B cell (primary cell): Measurements from ENCODE around the gene MTCP1. TPM values are rescaled to one million over a fixed set of nuclear protein-coding genes. Genes with fewer than 3 reads are reported as not detected.

Source experiments
- ATAC-seq: fragments of 200-7000 bp; cut with Tn5 transposase; one replicate; pipeline ENCODE4 v1.10.0; 2021; ENCODE audit warnings: low read depth, mild to moderate bottlenecking, moderate number of reproducible peaks, moderate library complexity
- CTCF ChIA-PET: fragments of 350-600 bp; sonication (Branson Sonifier 250); formaldehyde crosslinking; loops from one replicate; lab custom pipeline; 2021; ENCODE audit warnings: antibody characterized with exemption, inconsistent platforms; lab: Charles Lee
- POLR2A ChIA-PET: fragments of 350-600 bp; sonication (Branson Sonifier 250); formaldehyde crosslinking; loops from one replicate; lab custom pipeline; 2021; ENCODE audit warnings: antibody characterized with exemption; lab: Charles Lee
- DNase-seq: peaks from one replicate; pipeline ENCODE4 v3.0.0; 2013
- H2AFZ ChIP-seq: 2 replicates; pipeline ENCODE4 v1.6.1; 2012; ENCODE audit warnings: mild to moderate bottlenecking, low read depth, low read length; ENCODE audit not compliant: insufficient read depth, poor library complexity, severe bottlenecking
- H3K27ac ChIP-seq, 2 donors: 1 replicate in 1 of 2; 2 replicates in 1 of 2; pipeline ENCODE4 v1.5.1; 2012 to 2013; ENCODE audit warnings: low read length in 2 of 2, mild to moderate bottlenecking in 2 of 2, moderate library complexity in 1 of 2
- H3K27me3 ChIP-seq, 4 experiments: fragments of 200-600 bp in 1 of 4; sonication (generic) in 1 of 4; replicated peaks in 1 of 4; 1 replicate in 2 of 4; 2 replicates in 2 of 4; pipeline versions ENCODE4 v1.6.1 to v1.7.0; 2013 to 2016; ENCODE audit warnings: low read length in 3 of 4, mild to moderate bottlenecking in 2 of 4, mixed read lengths in 1 of 4, moderate library complexity in 1 of 4; ENCODE audit not compliant: insufficient read depth in 4 of 4, control insufficient read depth in 3 of 4; ENCODE audit errors: control extremely low read depth in 1 of 4
- H3K36me3 ChIP-seq, 2 experiments: replicated peaks in 1 of 2; 1 replicate in 1 of 2; 2 replicates in 1 of 2; pipeline versions ENCODE4 v1.6.1 to v1.7.1; 2013; ENCODE audit warnings: low read length in 1 of 2; ENCODE audit not compliant: insufficient read depth in 2 of 2, control insufficient read depth in 1 of 2; ENCODE audit errors: control extremely low read depth in 1 of 2, extremely low read depth in 1 of 2
- H3K4me1 ChIP-seq, 2 donors: fragments of 200-600 bp in 1 of 2; sonication (generic) in 1 of 2; 1 replicate in 1 of 2; 2 replicates in 1 of 2; pipeline versions ENCODE4 v1.5.1 to v1.6.1; 2013 to 2017; ENCODE audit warnings: low read length in 2 of 2; ENCODE audit not compliant: control insufficient read depth in 2 of 2, insufficient read depth in 2 of 2
- H3K4me2 ChIP-seq: replicated peaks from 2 replicates; pipeline ENCODE3; 2012; ENCODE audit warnings: mild to moderate bottlenecking, low read depth, low read length; ENCODE audit not compliant: poor library complexity, severe bottlenecking
- H3K4me3 ChIP-seq, 5 experiments: fragments of 200-600 bp in 1 of 5; sonication (generic) in 1 of 5; 1 replicate in 3 of 5; 2 replicates in 2 of 5; pipeline versions ENCODE4 v1.5.1 to v1.7.0; 2011 to 2016; ENCODE audit warnings: low read length in 4 of 5, mild to moderate bottlenecking in 4 of 5, low read depth in 2 of 5, control low read depth in 1 of 5, moderate library complexity in 1 of 5; ENCODE audit not compliant: insufficient read depth in 1 of 5; ENCODE audit errors: control extremely low read depth in 1 of 5, extremely low read depth in 1 of 5
- H3K79me2 ChIP-seq: fragments of 200-600 bp; sonication (generic); one replicate; pipeline ENCODE4 v1.6.0; 2016; ENCODE audit warnings: low read length; ENCODE audit not compliant: control insufficient read depth, insufficient read depth
- H3K9ac ChIP-seq: fragments of 200-600 bp; sonication (generic); 2 replicates; pipeline ENCODE4 v1.6.1; 2017; ENCODE audit warnings: mild to moderate bottlenecking, low read length, moderate library complexity
- H3K9me3 ChIP-seq, 3 donors: one replicate each; pipeline versions ENCODE4 v1.6.1 to v1.7.1; 2013; ENCODE audit warnings: low read length in 2 of 3; ENCODE audit not compliant: control insufficient read depth in 2 of 3, insufficient read depth in 1 of 3; ENCODE audit errors: control extremely low read depth in 1 of 3
- H4K20me1 ChIP-seq: 2 replicates; pipeline ENCODE4 v1.6.0; 2012; ENCODE audit warnings: mild to moderate bottlenecking, low read length; ENCODE audit not compliant: insufficient read depth, control insufficient read depth, poor library complexity, severe bottlenecking
- H3K27ac Mint-ChIP-seq: one replicate; pipeline ENCODE4 v1.8.0; 2021; ENCODE audit warnings: mixed read lengths
- H3K27me3 Mint-ChIP-seq: one replicate; pipeline ENCODE4 v1.8.0; 2021; ENCODE audit warnings: mixed read lengths
- H3K4me1 Mint-ChIP-seq: one replicate; pipeline ENCODE4 v1.8.0; 2021; ENCODE audit warnings: mixed read lengths
- H3K4me3 Mint-ChIP-seq: one replicate; pipeline ENCODE4 v1.8.0; 2021; ENCODE audit warnings: mixed read lengths
- H3K9me3 Mint-ChIP-seq: one replicate; pipeline ENCODE4 v1.8.0; 2022; ENCODE audit warnings: mixed read lengths; ENCODE audit not compliant: insufficient read depth
- EZH2 ChIP-seq: IDR thresholded peaks from 2 replicates; pipeline ENCODE4 v1.6.1; 2012; ENCODE audit warnings: borderline replicate concordance, low read depth, mild to moderate bottlenecking, moderate library complexity, low read length; ENCODE audit not compliant: insufficient read depth, poor library complexity, severe bottlenecking
- WGBS: methylation state at CpG from one replicate; pipeline ENCODE4 v1.1.5; 2013; ENCODE audit warnings: missing lambda C conversion rate; ENCODE audit not compliant: insufficient coverage; 5-methylcytosine and 5-hydroxymethylcytosine counted together
- intact Hi-C: fragments of 100-400 bp; cut with micrococcal nuclease; formaldehyde crosslinking; loops from one replicate; pipeline ENCODE4 v1.10.0; 2022
- polyA plus RNA-seq: library from polyadenylated mRNA; depleted of rRNA; stranded (reverse); fragments of >200 nt; gene quantifications from 2 replicates; pipeline ENCODE4 v1.2.3, GENCODE V29; 2012
- total RNA-seq, 2 donors: library from RNA; stranded (reverse); fragments of 120-200 nt in 1 of 2; gene quantifications; 1 replicate in 1 of 2; 2 replicates in 1 of 2; pipeline versions ENCODE4 v1.2.3 to v1.2.4, GENCODE V29; 2013 to 2022
- TF ChIP-seq, protein P1 (sequence below): fragments of 200-600 bp; IDR thresholded peaks from one replicate; pipeline ENCODE4 v1.8.0; 2022; ENCODE audit warnings: antibody characterized with exemption, mild to moderate bottlenecking

The MTCP1 gene
- total and polyA plus RNA-seq, 2 donors (not counting 1 experiment from before 2014, with no cell fraction given): 2.9 to 20.3 TPM

DNA sequence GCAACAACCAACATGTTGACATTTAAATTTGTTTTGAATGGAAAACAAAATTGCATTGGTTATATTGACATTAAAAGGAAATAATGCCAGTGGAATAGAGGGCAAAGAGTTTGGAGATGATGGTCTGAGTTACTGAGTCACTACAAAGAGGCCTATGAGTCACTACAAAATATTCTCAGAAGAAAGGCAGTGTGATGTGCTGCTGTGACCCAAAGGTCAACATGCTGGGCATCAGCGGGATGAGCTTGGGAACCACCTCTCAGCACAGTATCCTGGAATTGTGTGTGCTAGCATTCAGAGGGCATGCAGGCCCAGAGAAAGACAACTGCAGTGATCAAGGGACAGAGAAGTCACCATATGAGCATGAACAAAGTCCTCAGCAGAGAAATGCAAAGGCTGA, 2.8 kb downstream of the MTCP1 start:
- TF ChIP-seq, protein P1, sequence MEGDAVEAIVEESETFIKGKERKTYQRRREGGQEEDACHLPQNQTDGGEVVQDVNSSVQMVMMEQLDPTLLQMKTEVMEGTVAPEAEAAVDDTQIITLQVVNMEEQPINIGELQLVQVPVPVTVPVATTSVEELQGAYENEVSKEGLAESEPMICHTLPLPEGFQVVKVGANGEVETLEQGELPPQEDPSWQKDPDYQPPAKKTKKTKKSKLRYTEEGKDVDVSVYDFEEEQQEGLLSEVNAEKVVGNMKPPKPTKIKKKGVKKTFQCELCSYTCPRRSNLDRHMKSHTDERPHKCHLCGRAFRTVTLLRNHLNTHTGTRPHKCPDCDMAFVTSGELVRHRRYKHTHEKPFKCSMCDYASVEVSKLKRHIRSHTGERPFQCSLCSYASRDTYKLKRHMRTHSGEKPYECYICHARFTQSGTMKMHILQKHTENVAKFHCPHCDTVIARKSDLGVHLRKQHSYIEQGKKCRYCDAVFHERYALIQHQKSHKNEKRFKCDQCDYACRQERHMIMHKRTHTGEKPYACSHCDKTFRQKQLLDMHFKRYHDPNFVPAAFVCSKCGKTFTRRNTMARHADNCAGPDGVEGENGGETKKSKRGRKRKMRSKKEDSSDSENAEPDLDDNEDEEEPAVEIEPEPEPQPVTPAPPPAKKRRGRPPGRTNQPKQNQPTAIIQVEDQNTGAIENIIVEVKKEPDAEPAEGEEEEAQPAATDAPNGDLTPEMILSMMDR: no peak
- no peak for TF ChIP-seq EZH2
- Mint-ChIP-seq H3K4me3 (no peak overlapping the region), H3K9me3 (no peaks in the 10 kb centered on the region), H3K27me3 (no peaks in the 10 kb centered on the region), H3K4me1 (peaks cover 32% of the 10 kb centered on the region), H3K27ac (no peak overlapping the region)
- no peaks in the 10 kb centered on the region for H3K9me3 ChIP-seq
- no peak overlapping the region for H2AFZ ChIP-seq
- intact Hi-C loops: no loop called here
- H3K27me3 ChIP-seq: no peaks in the 10 kb centered on the region
- no peak overlapping the region for H3K4me2 ChIP-seq
- no peak overlapping the region for H3K9ac ChIP-seq
- no peak overlapping the region for H3K27ac ChIP-seq
- H3K79me2 ChIP-seq: peaks cover 9% of the 10 kb centered on the region
- ChIA-PET CTCF (interaction anchor here (1.8 kb wide), 1 partner anchor 11 kb away, joined by 6 read pairs; no protein-coding TSS in a partner anchor), POLR2A (no interaction called here)
- H3K36me3 ChIP-seq: no peaks in the 10 kb centered on the region
- H4K20me1 ChIP-seq: no peaks in the 10 kb centered on the region
- peaks cover 7 to 26% of the 10 kb centered on the region in 2 donors for H3K4me1 ChIP-seq
- no peak overlapping the region for H3K4me3 ChIP-seq
- ATAC-seq (no peak), DNase-seq (no peak)
- WGBS: no CpG with 5 or more reads among the region's 1 CpG

- no peak overlapping the region for H3K4me2 ChIP-seq
- ChIA-PET POLR2A (no interaction called here), CTCF (interaction anchor here (2.2 kb wide), 1 partner anchor 9 kb away, joined by 8 read pairs; no protein-coding TSS in a partner anchor)
- ATAC-seq (no peak), DNase-seq (no peak)
- no peak overlapping the region for H3K27ac Mint-ChIP-seq
- peaks cover 7 to 11% of the 10 kb centered on the region in 2 donors for H3K4me1 ChIP-seq
- no peaks in the 10 kb centered on the region for H3K9me3 ChIP-seq
- no peaks in the 10 kb centered on the region for H3K9me3 Mint-ChIP-seq
- no peak overlapping the region for H3K9ac ChIP-seq
- H2AFZ ChIP-seq: no peak overlapping the region
- no peak for TF ChIP-seq EZH2
- TF ChIP-seq, protein P1: no peak
- 100% methylated on average over 2 of the region's 8 CpGs for WGBS
- peaks cover 8% of the 10 kb centered on the region for H3K79me2 ChIP-seq
- H3K4me1 Mint-ChIP-seq: peaks cover 18% of the 10 kb centered on the region
- H3K4me3 ChIP-seq: no peak overlapping the region
- no peak overlapping the region for H3K27ac ChIP-seq
- no peaks in the 10 kb centered on the region for H3K27me3 ChIP-seq
- peaks cover 0 to 2% of the 10 kb centered on the region in 2 experiments for H3K36me3 ChIP-seq
- intact Hi-C loops: no loop called here
- no peak overlapping the region for H3K4me3 Mint-ChIP-seq
- no peaks in the 10 kb centered on the region for H3K27me3 Mint-ChIP-seq
- no peaks in the 10 kb centered on the region for H4K20me1 ChIP-seq
Observed at GRCh38 chrX:155065035-155065734, 5.8 kb downstream of the MTCP1 start.
